IMR-90 (cell line): ENCODE measurements around the gene EID2B. TPM values are rescaled to one million over a fixed set of nuclear protein-coding genes. Genes with fewer than 3 reads are reported as not detected.

Experiments used
- ATAC-seq: fragments of 200-7000 bp; cut with Tn5 transposase; 2 replicates; pipeline ENCODE4 v1.9.1; 2020; ENCODE audit warnings: low read depth, mild to moderate bottlenecking, moderate library complexity
- BruUV-seq: library from RNA; stranded (reverse); fragments of 400-500 nt; replicated peaks from 2 replicates; lab custom pipeline; 2021; lab: Mats Ljungman, UMichigan
- CTCF ChIA-PET: fragments of 300-600 bp; formaldehyde crosslinking; extraction: SDS; loops from one replicate; lab custom pipeline; 2021; ENCODE audit warnings: antibody characterized with exemption; lab: Yijun Ruan, JAX
- POLR2A ChIA-PET: fragments of 300-600 bp; sonication (Branson Sonifier 250); formaldehyde crosslinking; loops from one replicate; lab custom pipeline; 2022; ENCODE audit warnings: antibody characterized with exemption; ENCODE audit not compliant: unreplicated experiment; lab: Charles Lee
- DNase-seq: peaks from one replicate; pipeline ENCODE4 v3.0.0; 2013
- H2AFZ ChIP-seq: replicated peaks from 2 replicates; pipeline ENCODE3; 2013; ENCODE audit warnings: low read length, mild to moderate bottlenecking; ENCODE audit not compliant: poor library complexity
- H2AK5ac ChIP-seq: 2 replicates; pipeline ENCODE4 v1.6.1; 2013; ENCODE audit warnings: low read depth, low read length, inconsistent platforms
- H2AK9ac ChIP-seq: replicated peaks from 2 replicates; pipeline ENCODE3; 2013; ENCODE audit warnings: mild to moderate bottlenecking, low read depth, low read length, moderate library complexity; ENCODE audit not compliant: poor library complexity
- H2BK120ac ChIP-seq: 2 replicates; pipeline ENCODE4 v1.6.1; 2013; ENCODE audit warnings: low read depth, low read length, inconsistent platforms
- H2BK15ac ChIP-seq: 3 replicates; pipeline ENCODE4 v1.6.1; 2013; ENCODE audit warnings: low read depth, low read length, inconsistent platforms
- H2BK20ac ChIP-seq: 2 replicates; pipeline ENCODE4 v1.6.1; 2013; ENCODE audit warnings: low read depth, mild to moderate bottlenecking, inconsistent platforms, low read length, moderate library complexity
- H2BK5ac ChIP-seq: 2 replicates; pipeline ENCODE4 v1.6.1; 2013; ENCODE audit warnings: mild to moderate bottlenecking, low read depth, low read length, inconsistent platforms; ENCODE audit not compliant: poor library complexity, severe bottlenecking
- H3K14ac ChIP-seq: replicated peaks from 2 replicates; pipeline ENCODE4 v1.6.1; 2013; ENCODE audit warnings: low read depth, low read length, inconsistent platforms
- H3K18ac ChIP-seq: 2 replicates; pipeline ENCODE4 v1.6.1; 2013; ENCODE audit warnings: low read depth, low read length, control low read depth
- H3K23ac ChIP-seq: 2 replicates; pipeline ENCODE4 v1.6.1; 2013; ENCODE audit warnings: low read depth, low read length, inconsistent platforms
- H3K27ac ChIP-seq: 2 replicates; pipeline ENCODE4 v1.5.1; 2013; ENCODE audit warnings: mild to moderate bottlenecking, control low read depth, low read length; ENCODE audit not compliant: insufficient read depth
- H3K27me3 ChIP-seq: 2 replicates; pipeline ENCODE4 v1.6.1; 2013; ENCODE audit warnings: low read length; ENCODE audit not compliant: control insufficient read depth, insufficient read depth
- H3K36me3 ChIP-seq: 2 replicates; pipeline ENCODE4 v1.6.1; 2013; ENCODE audit warnings: low read length, mixed read lengths; ENCODE audit not compliant: control insufficient read depth, insufficient read depth
- H3K4ac ChIP-seq: 2 replicates; pipeline ENCODE4 v1.6.1; 2013; ENCODE audit warnings: low read depth, low read length, inconsistent platforms
- H3K4me1 ChIP-seq: 2 replicates; pipeline ENCODE4 v1.6.1; 2013; ENCODE audit warnings: low read length, mixed read lengths; ENCODE audit not compliant: control insufficient read depth, insufficient read depth
- H3K4me2 ChIP-seq: 2 replicates; pipeline ENCODE4 v1.6.1; 2013; ENCODE audit warnings: low read depth, mild to moderate bottlenecking, control low read depth, low read length, moderate library complexity
- H3K4me3 ChIP-seq: 2 replicates; pipeline ENCODE4 v1.5.1; 2013; ENCODE audit warnings: low read depth, mild to moderate bottlenecking, control low read depth, low read length, moderate library complexity; ENCODE audit not compliant: insufficient read depth
- H3K56ac ChIP-seq: 2 replicates; pipeline ENCODE4 v1.6.1; 2013; ENCODE audit warnings: low read length, inconsistent platforms; ENCODE audit not compliant: insufficient read depth; ENCODE audit errors: extremely low read depth
- H3K79me1 ChIP-seq, 2 experiments: 2 replicates each; pipeline ENCODE4 v1.6.1; 2013; ENCODE audit warnings: low read length in 2 of 2, inconsistent platforms in 1 of 2, low read depth in 1 of 2
- H3K9ac ChIP-seq: 2 replicates; pipeline ENCODE4 v1.6.1; 2013; ENCODE audit warnings: low read depth, low read length, control low read depth
- H3K9me1 ChIP-seq: 2 replicates; pipeline ENCODE4 v1.6.1; 2013; ENCODE audit warnings: low read length, inconsistent platforms; ENCODE audit not compliant: insufficient read depth
- H3K9me3 ChIP-seq: 2 replicates; pipeline ENCODE4 v1.6.1; 2013; ENCODE audit warnings: low read length; ENCODE audit not compliant: control insufficient read depth, insufficient read depth
- H4K20me1 ChIP-seq: 2 replicates; pipeline ENCODE4 v1.6.1; 2013; ENCODE audit warnings: low read length, inconsistent platforms; ENCODE audit not compliant: insufficient read depth
- H4K5ac ChIP-seq: 2 replicates; pipeline ENCODE4 v1.6.1; 2013; ENCODE audit warnings: mild to moderate bottlenecking, low read depth, low read length, control low read depth
- H4K8ac ChIP-seq, 2 experiments: 2 replicates each; pipeline ENCODE4 v1.6.1; 2013; ENCODE audit warnings: low read depth in 2 of 2, low read length in 2 of 2, control low read depth in 1 of 2, inconsistent platforms in 1 of 2
- H4K91ac ChIP-seq: 2 replicates; pipeline ENCODE4 v1.6.1; 2013; ENCODE audit warnings: low read depth, low read length, inconsistent platforms; ENCODE audit not compliant: insufficient read depth
- MAFK ChIP-seq: IDR thresholded peaks from 2 replicates; pipeline ENCODE4 v1.6.1; 2012; ENCODE audit warnings: low read depth, low read length, improper control_type of control experiment
- RCOR1 ChIP-seq: IDR thresholded peaks from 2 replicates; pipeline ENCODE4 v1.6.1; 2012; ENCODE audit warnings: mild to moderate bottlenecking, low read length, improper control_type of control experiment; ENCODE audit not compliant: insufficient replicate concordance
- WGBS, 2 experiments: methylation state at CpG; one replicate each; pipeline versions ENCODE4 v1.1.5 to v1.1.7; 2013; ENCODE audit warnings: missing lambda C conversion rate in 2 of 2; ENCODE audit not compliant: insufficient read length in 1 of 2; ENCODE audit errors: extremely low coverage in 2 of 2; 5-methylcytosine and 5-hydroxymethylcytosine counted together
- dilution Hi-C: fragments of 300-500 bp; cut with HindIII; formaldehyde crosslinking; loops from one replicate; pipeline ENCODE4 v1.14.3; 2018; ENCODE audit warnings: low sequenced_read_pairs; ENCODE audit not compliant: unreplicated experiment
- in situ Hi-C: fragments of 300-500 bp; cut with MboI; formaldehyde crosslinking; loops from 3 replicates; pipeline ENCODE4 v1.14.3; 2019; ENCODE audit warnings: low sequenced_read_pairs, inconsistent platforms, mixed read lengths
- intact Hi-C: fragments of 100-400 bp; cut with micrococcal nuclease; formaldehyde crosslinking; loops from 2 replicates; pipeline ENCODE4 v1.10.0; 2022
- polyA plus RNA-seq, 3 experiments: library from polyadenylated mRNA; depleted of rRNA; stranded (reverse); fragments of >200 nt; gene quantifications; 2 replicates each; pipeline ENCODE4 v1.2.3, GENCODE V29; 2012; ENCODE audit warnings: low replicate concordance in 1 of 3
- total RNA-seq: library from RNA; depleted of rRNA; stranded (reverse); fragments of >200 nt; gene quantifications from 2 replicates; pipeline ENCODE4 v1.2.3, GENCODE V29; 2012

The EID2B gene
- total and polyA plus RNA-seq, 2 of the 4 experiments (the other 2 are of a cell fraction): 2.5 to 2.7 TPM

GRCh38 chr19:39483141-39483540, 49.5 kb downstream of the EID2B start:
- POLR2A ChIA-PET: no interaction called here
- intact Hi-C loops: no loop called here
- no peak overlapping the region for H3K4me2 ChIP-seq
- no peak overlapping the region for H3K4ac ChIP-seq
- H3K4me3 ChIP-seq: no peak overlapping the region
- TF ChIP-seq MAFK (no peak), RCOR1 (no peak)
- no peak overlapping the region for H3K9ac ChIP-seq
- no peak overlapping the region for H2AK9ac ChIP-seq
- H3K9me1 ChIP-seq: no peaks in the 10 kb centered on the region
- no TSS peak for BruUV-seq
- no peak overlapping the region for H2BK15ac ChIP-seq
- dilution Hi-C loops: no loop called here
- H3K18ac ChIP-seq: no peak overlapping the region
- H2BK5ac ChIP-seq: no peak overlapping the region
- no peak overlapping the region for H3K27ac ChIP-seq
- peaks cover 32 to 33% of the 10 kb centered on the region in 2 experiments for H3K79me1 ChIP-seq
- no peak overlapping the region for H2AK5ac ChIP-seq
- H3K36me3 ChIP-seq: peaks cover 17% of the 10 kb centered on the region
- in situ Hi-C loops: no loop called here
- no peak overlapping the region for H2AFZ ChIP-seq
- no peak for DNase-seq
- no peaks in the 10 kb centered on the region for H3K9me3 ChIP-seq
- H3K56ac ChIP-seq: no peak overlapping the region
- H2BK120ac ChIP-seq: no peak overlapping the region
- no peak overlapping the region for H4K8ac ChIP-seq
- no peak overlapping the region for H3K14ac ChIP-seq
- WGBS, 2 experiments: no CpG with 5 or more reads among the region's 6 CpGs
- CTCF ChIA-PET: no interaction called here
- H4K20me1 ChIP-seq: peaks cover 11% of the 10 kb centered on the region; the same call in 1 of the 2 replicates
- no peak overlapping the region for H4K5ac ChIP-seq
- H3K4me1 ChIP-seq: peaks cover 9% of the 10 kb centered on the region
- H3K23ac ChIP-seq: no peak overlapping the region
- no peaks in the 10 kb centered on the region for H3K27me3 ChIP-seq
- no peak overlapping the region for H4K91ac ChIP-seq
- no peak overlapping the region for H2BK20ac ChIP-seq
- no peak for ATAC-seq
